Measurements from ENCODE around the gene LRCH1.

GRCh38 chr13:46796129-46796514 is 243.2 kb downstream of the LRCH1 start:
- TF ChIP-seq CTCF (IDR thresholded peaks at IDR 0.05) = no peak
- no peak for TF ChIP-seq POLR2A (IDR thresholded peaks at IDR 0.05)
